Measurements from ENCODE around the gene TPRG1L.

The TPRG1L gene

DNA sequence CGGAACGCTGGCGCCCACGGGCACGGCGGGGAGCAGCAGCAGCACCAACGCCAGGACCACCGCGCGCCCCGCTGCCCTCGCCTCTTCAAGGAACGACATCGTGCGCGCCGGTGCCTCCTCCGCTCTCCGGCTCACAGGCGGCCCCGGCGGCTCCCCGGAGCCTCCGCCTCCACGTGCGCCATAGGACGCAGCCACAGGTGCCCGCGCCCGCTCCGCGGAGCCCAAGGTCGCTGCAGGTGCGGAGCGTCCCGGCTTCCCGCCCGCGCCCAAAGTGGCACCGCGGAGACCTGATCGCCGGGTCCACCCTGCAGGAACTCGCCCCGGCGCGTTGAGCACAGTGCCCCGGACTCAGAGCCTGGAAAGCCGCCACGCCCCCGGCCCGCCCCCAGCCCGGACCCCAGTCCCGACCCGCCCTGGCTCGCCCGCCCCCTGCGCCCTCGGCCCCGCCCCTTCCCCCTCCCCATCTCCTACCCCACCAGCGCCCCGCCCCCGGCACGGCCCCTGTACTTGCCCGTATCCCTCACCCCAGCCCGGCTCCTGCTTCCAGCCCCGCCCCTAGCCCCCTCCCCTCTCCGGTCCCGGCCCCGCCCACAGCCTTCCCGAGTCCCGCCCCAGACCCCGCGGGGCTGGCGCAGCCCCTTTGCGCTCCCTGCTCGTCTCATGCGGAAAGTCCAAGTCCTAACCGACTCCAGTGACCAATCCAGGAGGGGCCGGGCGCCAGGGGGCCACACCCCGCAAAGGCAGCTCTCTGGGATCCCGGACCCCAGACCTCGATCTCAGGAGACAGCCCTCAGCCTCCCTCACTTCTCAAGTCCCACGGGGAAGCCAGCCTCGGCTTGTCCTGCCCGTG, 13.4 kb upstream of the TPRG1L start, which contains the start of gene MEGF6:
Gene MEGF6 (minus strand): TSS at position 339 of the 850 bp plus-strand sequence. CDS start 240 bp downstream, at position 99.
- no peak within 1 kb of the TSS; the same call in 1 of the 2 replicates for H3K27ac ChIP-seq (ENCODE audit: extremely low read depth, low read depth, low read length)
- no peaks in the 10 kb centered on the region for H3K9me3 ChIP-seq (ENCODE audit: control insufficient read depth, insufficient read depth, low read depth, low read length)
- ChIA-PET CTCF (interaction anchor here (0.5 to 1.7 kb wide), 4 partner anchors 8 to 223 kb away, joined by 3 to 9 read pairs (median 4); no protein-coding TSS in a partner anchor), POLR2A (no interaction called here)
- H3K36me3 ChIP-seq (ENCODE audit: control insufficient read depth in 2 of 2, insufficient read depth in 1 of 2, low read length in 2 of 2): no peaks in the 10 kb centered on the region
- H3K4me1 ChIP-seq (ENCODE audit: control insufficient read depth, insufficient read depth, low read length): no peaks in the 10 kb centered on the region; the same call in 1 of the 2 replicates
- peak within 1 kb of the TSS; percentile 36 for H3K4me3 ChIP-seq (ENCODE audit: low read depth, low read length)
- no peak for TF ChIP-seq ZNF138 (tag by site-specific recombination; IDR thresholded peaks at IDR 0.05; ENCODE audit: borderline replicate concordance)
- TF ChIP-seq ZNF544 (tag by site-specific recombination; IDR thresholded peaks at IDR 0.05): no peak
- TF ChIP-seq ZSCAN16 (tag by site-specific recombination; IDR thresholded peaks at IDR 0.05): no peak
- TF ChIP-seq ZNF555 (tag by site-specific recombination; conservative IDR thresholded peaks at IDR 0.05): no peak
- TF ChIP-seq ZNF626 (tag by site-specific recombination; IDR thresholded peaks at IDR 0.05): no peak
- TF ChIP-seq ZFP69B (tag by site-specific recombination; IDR thresholded peaks at IDR 0.05): peak; percentile 45; the same call in 1 of the 2 replicates
- TF ChIP-seq, protein P1, sequence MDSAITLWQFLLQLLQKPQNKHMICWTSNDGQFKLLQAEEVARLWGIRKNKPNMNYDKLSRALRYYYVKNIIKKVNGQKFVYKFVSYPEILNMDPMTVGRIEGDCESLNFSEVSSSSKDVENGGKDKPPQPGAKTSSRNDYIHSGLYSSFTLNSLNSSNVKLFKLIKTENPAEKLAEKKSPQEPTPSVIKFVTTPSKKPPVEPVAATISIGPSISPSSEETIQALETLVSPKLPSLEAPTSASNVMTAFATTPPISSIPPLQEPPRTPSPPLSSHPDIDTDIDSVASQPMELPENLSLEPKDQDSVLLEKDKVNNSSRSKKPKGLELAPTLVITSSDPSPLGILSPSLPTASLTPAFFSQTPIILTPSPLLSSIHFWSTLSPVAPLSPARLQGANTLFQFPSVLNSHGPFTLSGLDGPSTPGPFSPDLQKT (IDR thresholded peaks at IDR 0.05; ENCODE audit: borderline replicate concordance, low read depth, low read length): no peak
- no peak for TF ChIP-seq YY2 (tag by site-specific recombination; IDR thresholded peaks at IDR 0.05)
- no peak for TF ChIP-seq ZNF37A (tag by site-specific recombination; IDR thresholded peaks at IDR 0.05)
- no peak for TF ChIP-seq ZSCAN4 (tag by site-specific recombination; IDR thresholded peaks at IDR 0.05)
- TF ChIP-seq YY1 (tag by site-specific recombination; IDR thresholded peaks at IDR 0.05): 0 out of 2 replicates have a peak, but pooled peaks have one; percentile 31
- peak; percentile 87 for TF ChIP-seq ZFHX2 (tag by site-specific recombination; conservative IDR thresholded peaks at IDR 0.05)
- no peak for TF ChIP-seq MEIS1 (CRISPR knock-in tag; IDR thresholded peaks at IDR 0.05; ENCODE audit: borderline replicate concordance)
- no peak for TF ChIP-seq ZNF266 (tag by site-specific recombination; IDR thresholded peaks at IDR 0.05; ENCODE audit: low read depth)
- TF ChIP-seq ZNF214 (tag by site-specific recombination; IDR thresholded peaks at IDR 0.05; ENCODE audit: borderline replicate concordance): no peak
- TF ChIP-seq, protein P2, sequence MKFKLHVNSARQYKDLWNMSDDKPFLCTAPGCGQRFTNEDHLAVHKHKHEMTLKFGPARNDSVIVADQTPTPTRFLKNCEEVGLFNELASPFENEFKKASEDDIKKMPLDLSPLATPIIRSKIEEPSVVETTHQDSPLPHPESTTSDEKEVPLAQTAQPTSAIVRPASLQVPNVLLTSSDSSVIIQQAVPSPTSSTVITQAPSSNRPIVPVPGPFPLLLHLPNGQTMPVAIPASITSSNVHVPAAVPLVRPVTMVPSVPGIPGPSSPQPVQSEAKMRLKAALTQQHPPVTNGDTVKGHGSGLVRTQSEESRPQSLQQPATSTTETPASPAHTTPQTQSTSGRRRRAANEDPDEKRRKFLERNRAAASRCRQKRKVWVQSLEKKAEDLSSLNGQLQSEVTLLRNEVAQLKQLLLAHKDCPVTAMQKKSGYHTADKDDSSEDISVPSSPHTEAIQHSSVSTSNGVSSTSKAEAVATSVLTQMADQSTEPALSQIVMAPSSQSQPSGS (tag by site-specific recombination; IDR thresholded peaks at IDR 0.05; ENCODE audit: low read depth): no peak
- TF ChIP-seq ZNF707 (tag by site-specific recombination; IDR thresholded peaks at IDR 0.05): no peak
- TF ChIP-seq KLF10 (tag by site-specific recombination; IDR thresholded peaks at IDR 0.05): peak; percentile 83; the same call in 1 of the 2 replicates
- no peak for TF ChIP-seq ZNF645 (tag by site-specific recombination; IDR thresholded peaks at IDR 0.05)
- no peak for TF ChIP-seq ZNF221 (tag by site-specific recombination; IDR thresholded peaks at IDR 0.05; ENCODE audit: borderline replicate concordance)
- TF ChIP-seq GLIS2 (tag by site-specific recombination; IDR thresholded peaks at IDR 0.05): peak; percentile 77
- TF ChIP-seq AEBP2 (tag by site-specific recombination; IDR thresholded peaks at IDR 0.05; ENCODE audit: borderline replicate concordance): no peak
- no peak for TF ChIP-seq IKZF3 (tag by site-specific recombination; IDR thresholded peaks at IDR 0.05)
- TF ChIP-seq PATZ1 (tag by site-specific recombination; IDR thresholded peaks at IDR 0.05): no peak
- TF ChIP-seq ZNF768 (tag by site-specific recombination; IDR thresholded peaks at IDR 0.05): no peak
- TF ChIP-seq ZFP41 (tag by site-specific recombination; IDR thresholded peaks at IDR 0.05; ENCODE audit: borderline replicate concordance): no peak
- TF ChIP-seq ZNF621 (tag by site-specific recombination; IDR thresholded peaks at IDR 0.05): no peak
- 0 out of 2 replicates have a peak, but pooled peaks have one; percentile 24 for TF ChIP-seq KLF17 (tag by site-specific recombination; IDR thresholded peaks at IDR 0.05)
